ENCODE data around the gene UTP11.

DNA sequence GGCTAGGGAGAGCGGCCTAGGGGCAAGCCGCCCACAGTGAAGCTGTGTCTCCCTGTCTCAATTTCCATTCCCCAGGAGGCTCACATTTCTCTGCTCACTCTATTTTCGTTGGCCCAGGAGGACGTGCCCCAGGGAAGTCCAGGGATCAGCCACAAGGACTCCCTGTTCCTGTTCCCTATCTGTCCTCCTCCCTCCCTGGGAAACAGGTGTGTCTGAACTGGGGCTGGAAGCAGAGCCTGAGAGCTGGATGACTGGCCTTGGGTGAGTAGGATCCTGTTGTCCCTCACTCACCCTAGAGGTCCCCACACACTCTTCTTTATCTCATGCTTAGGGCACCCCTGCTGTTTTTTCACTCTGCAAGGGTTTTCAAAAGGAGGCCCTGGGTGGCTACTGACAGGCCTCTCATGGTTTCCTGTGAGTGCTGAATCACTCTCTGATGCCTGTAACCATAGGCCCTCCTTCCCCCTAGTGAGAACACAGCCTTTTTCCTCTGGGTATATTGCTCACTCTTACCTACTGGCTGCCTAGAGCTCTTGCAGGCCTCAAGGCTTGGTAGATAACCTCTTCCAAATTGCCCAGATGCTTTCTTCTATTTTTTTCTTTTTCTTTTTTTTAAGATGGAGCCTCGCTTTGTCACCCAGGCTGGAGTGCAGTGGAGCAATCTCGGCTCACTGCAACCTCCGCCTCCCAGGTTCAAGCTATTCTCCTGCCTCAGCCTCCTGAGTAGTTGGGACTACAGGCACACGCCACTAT is 3.3 kb upstream of the UTP11 start:
- TF ChIP-seq, protein P1, sequence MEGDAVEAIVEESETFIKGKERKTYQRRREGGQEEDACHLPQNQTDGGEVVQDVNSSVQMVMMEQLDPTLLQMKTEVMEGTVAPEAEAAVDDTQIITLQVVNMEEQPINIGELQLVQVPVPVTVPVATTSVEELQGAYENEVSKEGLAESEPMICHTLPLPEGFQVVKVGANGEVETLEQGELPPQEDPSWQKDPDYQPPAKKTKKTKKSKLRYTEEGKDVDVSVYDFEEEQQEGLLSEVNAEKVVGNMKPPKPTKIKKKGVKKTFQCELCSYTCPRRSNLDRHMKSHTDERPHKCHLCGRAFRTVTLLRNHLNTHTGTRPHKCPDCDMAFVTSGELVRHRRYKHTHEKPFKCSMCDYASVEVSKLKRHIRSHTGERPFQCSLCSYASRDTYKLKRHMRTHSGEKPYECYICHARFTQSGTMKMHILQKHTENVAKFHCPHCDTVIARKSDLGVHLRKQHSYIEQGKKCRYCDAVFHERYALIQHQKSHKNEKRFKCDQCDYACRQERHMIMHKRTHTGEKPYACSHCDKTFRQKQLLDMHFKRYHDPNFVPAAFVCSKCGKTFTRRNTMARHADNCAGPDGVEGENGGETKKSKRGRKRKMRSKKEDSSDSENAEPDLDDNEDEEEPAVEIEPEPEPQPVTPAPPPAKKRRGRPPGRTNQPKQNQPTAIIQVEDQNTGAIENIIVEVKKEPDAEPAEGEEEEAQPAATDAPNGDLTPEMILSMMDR (IDR thresholded peaks at IDR 0.05; ENCODE audit: poor library complexity, severe bottlenecking) = no peak
- no peak for TF ChIP-seq EP300 (conservative IDR thresholded peaks at IDR 0.05; ENCODE audit: poor library complexity, severe bottlenecking)
- TF ChIP-seq POLR2AphosphoS5 (IDR thresholded peaks at IDR 0.05) = no peak
- TF ChIP-seq TAF1 (IDR thresholded peaks at IDR 0.05; ENCODE audit: low read depth) = no peak
